ENCODE data around the gene SPRR2F.

Gene SPRR2F

DNA sequence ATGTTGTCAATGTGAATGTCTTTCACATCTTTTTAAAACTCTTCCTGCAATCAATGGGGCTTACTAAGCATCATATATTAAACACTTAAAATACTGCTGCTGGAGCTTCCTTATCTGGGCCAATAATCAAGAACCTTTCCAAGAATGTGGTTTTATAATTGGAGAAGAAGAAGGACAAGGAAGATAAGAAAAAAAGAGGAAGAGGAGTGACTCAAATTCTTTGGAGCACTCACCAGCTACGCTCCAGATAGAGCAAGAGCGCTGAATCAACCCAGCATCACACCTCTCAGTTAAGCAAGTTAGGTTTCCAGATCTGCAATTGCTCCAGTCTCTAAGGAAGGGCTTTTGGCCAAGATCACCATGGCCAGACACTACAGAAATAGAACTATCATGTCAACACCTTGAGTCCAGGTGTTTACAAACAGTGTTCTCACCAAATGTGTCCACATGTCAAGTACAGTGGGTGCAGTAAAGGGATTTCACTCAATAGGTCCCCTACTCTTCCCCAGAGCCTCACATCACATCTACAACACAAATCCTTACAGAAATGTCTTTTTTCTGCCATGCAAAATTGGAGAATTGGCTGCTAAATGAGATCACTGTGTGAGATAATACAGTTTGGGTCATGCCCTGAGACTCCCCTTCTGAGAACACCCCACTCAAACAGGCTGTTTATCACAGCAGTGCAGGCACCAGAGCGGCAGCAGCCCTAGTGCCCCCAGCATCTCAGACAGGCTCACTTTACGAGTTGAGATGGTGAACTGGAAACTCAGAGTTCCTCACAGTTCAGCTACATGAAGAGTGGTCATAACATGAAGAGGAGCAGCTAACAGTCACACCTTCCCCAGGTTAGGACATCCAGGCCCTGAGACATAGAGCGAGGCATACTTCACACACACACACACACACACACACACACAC is 40.2 kb downstream of the SPRR2F start:
- no peak for DNase-seq

DNA sequence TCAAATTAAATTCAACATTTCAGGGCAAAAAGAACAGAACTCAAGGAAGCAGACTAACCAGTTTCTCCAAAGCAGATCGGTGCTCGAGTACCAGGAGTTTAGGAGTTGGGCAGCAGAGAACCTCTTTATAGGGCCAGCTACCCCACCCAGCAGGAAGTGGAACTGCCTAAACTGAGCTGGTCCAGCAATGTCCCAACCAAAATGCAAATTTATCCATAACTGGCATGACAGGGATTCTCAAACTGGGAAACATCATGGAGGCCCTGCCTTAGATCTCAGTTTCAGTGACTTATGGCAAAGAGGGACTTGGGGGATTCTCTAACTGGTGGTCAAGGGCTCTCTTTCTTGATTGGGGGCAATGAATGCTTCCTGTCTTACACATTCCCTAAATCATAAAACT is 41.8 kb downstream of the SPRR2F start, which contains the start of gene SPRR2B:
TSS of gene SPRR2B (minus strand) at position 101 of the 400 bp plus-strand sequence. CDS start 772 bp downstream, outside the sequence.
- no peak for DNase-seq

DNA sequence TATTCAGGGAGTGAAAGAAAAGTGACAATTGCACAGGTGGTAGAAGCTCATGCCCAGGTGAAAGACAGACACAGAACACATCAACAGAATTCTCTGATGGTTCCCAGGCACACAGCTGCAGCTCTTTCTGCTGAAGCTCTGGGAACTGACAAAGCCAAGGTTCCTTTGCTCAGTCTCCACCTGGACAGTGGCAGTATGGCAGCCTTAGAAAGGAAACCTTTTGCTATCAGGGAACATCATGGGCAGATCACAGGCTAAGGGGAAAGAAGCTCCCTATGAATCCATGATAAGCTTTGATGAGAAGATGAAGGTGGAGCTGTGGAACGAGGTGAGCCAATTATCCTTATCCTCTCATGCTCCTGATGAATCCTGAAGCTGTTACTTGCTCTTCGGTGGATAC is 43.1 kb downstream of the SPRR2F start:
- DNase-seq, result no peak
